Spleen (tissue), 11 donors: ENCODE data around the gene CNTNAP2. TPM values are rescaled to one million over a fixed set of nuclear protein-coding genes. Genes with fewer than 3 reads are reported as not detected.
"Not testable (repeated sequence)": the region's sequence is repeated elsewhere in the genome, so short reads cannot be mapped to it uniquely, and the experiment has no call there.

Experiments
- DNase-seq: peaks from one replicate; pipeline ENCODE4 v3.0.0-alpha.2; 2020
- H3K27ac ChIP-seq, 8 donors: fragments of 200-600 bp; sonication (generic) in 7 of 8; 1 replicate in 4 of 8; 2 replicates in 4 of 8; pipeline versions ENCODE4 v1.5.0 to v1.8.0; 2016 to 2021; ENCODE audit warnings: inconsistent platforms in 4 of 8, mild to moderate bottlenecking in 4 of 8, moderate library complexity in 1 of 8
- H3K27me3 ChIP-seq, 7 donors: fragments of 200-600 bp; sonication (generic) in 6 of 7; replicated peaks in 1 of 7; 1 replicate in 4 of 7; 2 replicates in 3 of 7; pipeline versions ENCODE4 v1.5.0 to v1.8.0; 2016 to 2021; ENCODE audit warnings: inconsistent platforms in 3 of 7, mild to moderate bottlenecking in 1 of 7
- H3K36me3 ChIP-seq, 6 donors: fragments of 200-600 bp; sonication (generic) in 5 of 6; 1 replicate in 4 of 6; 2 replicates in 2 of 6; pipeline versions ENCODE4 v1.5.0 to v1.8.0; 2016 to 2021; ENCODE audit warnings: inconsistent platforms in 2 of 6
- H3K4me1 ChIP-seq, 6 donors: fragments of 200-600 bp; sonication (generic) in 5 of 6; 1 replicate in 3 of 6; 2 replicates in 3 of 6; pipeline versions ENCODE4 v1.5.0 to v1.8.0; 2016 to 2021; ENCODE audit warnings: inconsistent platforms in 3 of 6
- H3K4me3 ChIP-seq, 8 donors: fragments of 200-600 bp; sonication (generic) in 7 of 8; 1 replicate in 4 of 8; 2 replicates in 4 of 8; pipeline versions ENCODE4 v1.5.0 to v1.8.0; 2016 to 2021; ENCODE audit warnings: inconsistent platforms in 4 of 8, mild to moderate bottlenecking in 4 of 8, moderate library complexity in 2 of 8
- H3K9me3 ChIP-seq, 8 donors: fragments of 200-600 bp; sonication (generic) in 7 of 8; 1 replicate in 4 of 8; 2 replicates in 4 of 8; pipeline versions ENCODE4 v1.5.0 to v1.8.0; 2016 to 2021; ENCODE audit warnings: inconsistent platforms in 4 of 8
- POLR2A ChIP-seq, 3 donors: fragments of 450-650 bp; IDR thresholded peaks; one replicate each; pipeline ENCODE4 v1.5.1; 2017; ENCODE audit warnings: antibody characterized with exemption in 3 of 3, mild to moderate bottlenecking in 1 of 3
- POLR2AphosphoS5 ChIP-seq, 3 donors: sonication (generic); formaldehyde crosslinking; IDR thresholded peaks; one replicate each; pipeline ENCODE4 v1.5.1; 2017; ENCODE audit warnings: antibody characterized with exemption in 3 of 3
- WGBS, 5 donors: extraction: QIAGEN DNeasy Blood & Tissue Kit in 3 of 5; methylation state at CpG; one replicate each; pipeline versions ENCODE4 v1.1.5 to v1.1.7; 2013 to 2018; 5-methylcytosine and 5-hydroxymethylcytosine counted together
- intact Hi-C: fragments of 100-400 bp; cut with DNase I; formaldehyde crosslinking; loops from one replicate; pipeline ENCODE4 v1.15.0; 2023; ENCODE audit warnings: low total_unique reads
- polyA plus RNA-seq, 3 donors: library from polyadenylated mRNA; stranded (reverse); fragments of 200-250 nt; gene quantifications; one replicate each; pipeline ENCODE4 v1.2.1, GENCODE V29; 2013
- total RNA-seq, 7 donors: library from RNA; depleted of rRNA in 3 of 7; stranded (reverse); fragments of >200 nt in 3 of 7; fragmentation: NEBNext Ultra II Directional in 4 of 7; extraction: Animal tissue kit (Norgen Biotek cat#: 25700) in 4 of 7; gene quantifications; one replicate each; pipeline versions ENCODE4 v1.1.0 to v1.2.1, GENCODE V29; 2016 to 2021
- TF ChIP-seq, protein P1 (sequence below), 11 experiments: fragments of 200-600 bp in 7 of 11; fragments of 450-650 bp in 4 of 11; sonication (generic) in 4 of 11; IDR thresholded peaks in 8 of 11; conservative IDR thresholded peaks in 3 of 11; 1 replicate in 7 of 11; 2 replicates in 4 of 11; pipeline versions ENCODE4 v1.4.0 to v1.8.0; 2016 to 2021; ENCODE audit warnings: antibody characterized with exemption in 11 of 11, inconsistent platforms in 4 of 11, mild to moderate bottlenecking in 1 of 11
- donor health status: healthy with polysubstance abuse.
- donor health status: DM: no; HTN: no; CAD: no; lungs with moderate emphysema.
- donor health status: DM: no; HTN: no; CAD: no.
- donor health status: Bipolar disorder and iron deficiency.
- donor health status: healthy.
- donor health status: DM: no; HTN: no; CAD: no.
- donor health status: DM: yes; HTN: yes; CAD: no.

CNTNAP2 gene
- total and polyA plus RNA-seq, 10 donors, result 0.13 to 2.0 (median 0.82) TPM

DNA sequence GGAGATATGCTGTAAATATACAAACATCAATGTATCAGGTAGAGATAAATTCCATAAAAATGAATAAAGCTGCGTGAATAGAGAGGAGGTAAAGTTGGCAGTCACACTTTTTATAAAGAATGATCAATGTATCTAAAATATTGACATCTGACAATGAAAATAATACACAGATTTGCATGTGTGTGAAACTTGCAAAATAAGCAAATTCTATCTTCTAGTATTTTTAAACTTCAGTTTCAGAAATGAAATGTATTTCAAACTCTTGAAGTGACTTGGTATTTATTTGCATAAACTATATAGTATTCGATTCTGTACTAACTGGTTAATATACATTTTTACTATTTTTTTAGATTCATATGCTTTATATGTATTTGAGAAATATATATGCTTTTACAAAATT, 986.6 kb downstream of the CNTNAP2 start:
- intact Hi-C loops, result no loop called here
- 54 to 74% (median 66%) methylated on average over 2 of the region's 2 CpGs for WGBS, 5 donors
- Histone ChIP-seq H3K36me3 (no peaks in the 10 kb centered on the region), H3K4me3 (no peak overlapping the region), H3K27me3 (no peaks in the 10 kb centered on the region), H3K27ac (no peak overlapping the region), H3K9me3 (peaks cover 0 to 12% (median 7%) of the 10 kb centered on the region in 8 donors), H3K4me1 (no peaks in the 10 kb centered on the region)
- TF ChIP-seq POLR2A (IDR thresholded peaks at IDR 0.05) (no peak), POLR2AphosphoS5 (IDR thresholded peaks at IDR 0.05) (no peak)
- TF ChIP-seq, protein P1, sequence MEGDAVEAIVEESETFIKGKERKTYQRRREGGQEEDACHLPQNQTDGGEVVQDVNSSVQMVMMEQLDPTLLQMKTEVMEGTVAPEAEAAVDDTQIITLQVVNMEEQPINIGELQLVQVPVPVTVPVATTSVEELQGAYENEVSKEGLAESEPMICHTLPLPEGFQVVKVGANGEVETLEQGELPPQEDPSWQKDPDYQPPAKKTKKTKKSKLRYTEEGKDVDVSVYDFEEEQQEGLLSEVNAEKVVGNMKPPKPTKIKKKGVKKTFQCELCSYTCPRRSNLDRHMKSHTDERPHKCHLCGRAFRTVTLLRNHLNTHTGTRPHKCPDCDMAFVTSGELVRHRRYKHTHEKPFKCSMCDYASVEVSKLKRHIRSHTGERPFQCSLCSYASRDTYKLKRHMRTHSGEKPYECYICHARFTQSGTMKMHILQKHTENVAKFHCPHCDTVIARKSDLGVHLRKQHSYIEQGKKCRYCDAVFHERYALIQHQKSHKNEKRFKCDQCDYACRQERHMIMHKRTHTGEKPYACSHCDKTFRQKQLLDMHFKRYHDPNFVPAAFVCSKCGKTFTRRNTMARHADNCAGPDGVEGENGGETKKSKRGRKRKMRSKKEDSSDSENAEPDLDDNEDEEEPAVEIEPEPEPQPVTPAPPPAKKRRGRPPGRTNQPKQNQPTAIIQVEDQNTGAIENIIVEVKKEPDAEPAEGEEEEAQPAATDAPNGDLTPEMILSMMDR (IDR thresholded peaks at IDR 0.05 in 8 of 11, conservative IDR thresholded peaks at IDR 0.05 in 3 of 11), result no peak
- DNase-seq, result no peak

GRCh38 chr7:147106746-147107145, 990.1 kb downstream of the CNTNAP2 start:
- intact Hi-C loops, result no loop called here
- no peaks in the 10 kb centered on the region for H3K36me3 ChIP-seq
- H3K27ac ChIP-seq, result no peak overlapping the region
- H3K9me3 ChIP-seq, result peaks cover 0 to 26% (median 15%) of the 10 kb centered on the region in 8 donors
- H3K27me3 ChIP-seq, result no peaks in the 10 kb centered on the region
- WGBS, 5 donors, result 46 to 64% (median 54%) methylated on average over 2 of the region's 2 CpGs
- no peak overlapping the region for H3K4me3 ChIP-seq
- no peaks in the 10 kb centered on the region for H3K4me1 ChIP-seq
- TF ChIP-seq, protein P1 (IDR thresholded peaks at IDR 0.05 in 8 of 11, conservative IDR thresholded peaks at IDR 0.05 in 3 of 11), result no peak
- TF ChIP-seq POLR2A (IDR thresholded peaks at IDR 0.05), result no peak
- TF ChIP-seq POLR2AphosphoS5 (IDR thresholded peaks at IDR 0.05), result no peak
- no peak for DNase-seq

DNA sequence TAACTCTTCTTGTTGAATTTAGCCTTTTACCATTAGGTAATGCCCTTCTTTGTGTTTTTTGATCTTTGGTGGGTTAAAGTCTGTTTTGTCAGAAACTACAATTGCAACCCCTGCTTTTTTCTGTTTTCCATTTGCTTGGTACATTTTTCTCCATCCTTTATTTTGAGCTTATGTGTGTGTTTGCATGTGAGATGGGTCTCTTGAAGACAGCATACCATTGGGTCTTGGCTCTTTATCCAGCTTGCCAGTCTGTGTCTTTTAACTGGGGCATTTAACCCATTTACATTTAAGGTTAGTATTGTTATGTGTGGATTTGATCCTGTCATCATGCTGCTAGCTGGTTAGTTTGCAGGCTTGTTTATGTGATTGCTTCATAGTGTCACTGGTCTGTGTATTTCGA, 997.9 kb downstream of the CNTNAP2 start:
- not testable (repeated sequence) for DNase-seq

GRCh38 chr7:147136352-147136751, 1019.8 kb downstream of the CNTNAP2 start:
- 67 to 81% (median 69%) methylated on average over 2 of the region's 2 CpGs for WGBS, 5 donors
- TF ChIP-seq, protein P1 (IDR thresholded peaks at IDR 0.05 in 8 of 11, conservative IDR thresholded peaks at IDR 0.05 in 3 of 11), result no peak
- TF ChIP-seq POLR2AphosphoS5 (IDR thresholded peaks at IDR 0.05) (no peak), POLR2A (IDR thresholded peaks at IDR 0.05) (no peak)

More for the DNA sequence above, 997.9 kb downstream of the CNTNAP2 start:
- H3K4me3 ChIP-seq, H3K4me1 ChIP-seq, H3K27ac ChIP-seq, intact Hi-C loops, H3K27me3 ChIP-seq, H3K36me3 ChIP-seq: not testable (repeated sequence)
- WGBS, 5 donors, result 65 to 100% (median 82%) methylated on average over 1 of the region's 1 CpG
- H3K9me3 ChIP-seq, result peaks cover 0 to 79% (median 66%) of the 10 kb centered on the region in 8 donors

DNA sequence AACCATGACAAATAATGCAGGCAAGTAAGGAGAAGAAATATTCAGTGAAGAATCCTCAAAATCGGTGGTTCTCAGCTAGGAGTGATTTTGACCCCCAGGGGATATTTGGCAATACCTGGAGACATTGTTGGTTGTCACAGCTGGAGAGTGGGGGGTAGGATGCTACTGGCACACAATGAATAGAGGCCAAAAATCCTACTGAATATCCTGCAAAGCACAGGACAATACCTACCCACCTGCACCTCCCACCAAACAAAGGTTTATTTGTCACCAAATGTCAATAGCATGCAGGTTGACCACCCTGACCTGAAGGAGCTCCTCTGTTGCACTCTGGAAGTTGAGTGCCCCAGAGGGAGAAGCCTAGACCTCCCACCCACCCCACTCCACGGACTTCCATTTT, 1028.6 kb downstream of the CNTNAP2 start:
- no peak for DNase-seq
- no peaks in the 10 kb centered on the region for H3K4me1 ChIP-seq
- H3K9me3 ChIP-seq, result peaks cover 0 to 14% (median 10%) of the 10 kb centered on the region in 8 donors
- 57 to 74% (median 69%) methylated on average over 2 of the region's 2 CpGs for WGBS, 5 donors
- H3K4me3 ChIP-seq, result no peak overlapping the region
- no peaks in the 10 kb centered on the region for H3K27me3 ChIP-seq
- no peaks in the 10 kb centered on the region for H3K36me3 ChIP-seq
- H3K27ac ChIP-seq, result no peak overlapping the region
- intact Hi-C loops, result no loop called here
- TF ChIP-seq POLR2AphosphoS5 (IDR thresholded peaks at IDR 0.05) (no peak), POLR2A (IDR thresholded peaks at IDR 0.05) (no peak)
- TF ChIP-seq, protein P1 (IDR thresholded peaks at IDR 0.05 in 8 of 11, conservative IDR thresholded peaks at IDR 0.05 in 3 of 11), result no peak

More at GRCh38 chr7:147136352-147136751, 1019.8 kb downstream of the CNTNAP2 start:
- H3K36me3 ChIP-seq, result no peaks in the 10 kb centered on the region
- no peak for DNase-seq
- no peak overlapping the region for H3K27ac ChIP-seq
- no peak overlapping the region for H3K4me3 ChIP-seq
- no peaks in the 10 kb centered on the region for H3K27me3 ChIP-seq
- H3K9me3 ChIP-seq, result no peaks in the 10 kb centered on the region
- H3K4me1 ChIP-seq, result no peaks in the 10 kb centered on the region
- intact Hi-C loops, result no loop called here
